Activated naive CD4-positive, alpha-beta T cell (primary cell): ENCODE measurements around the gene CIRBP.
"Not testable (repeated sequence)": the region's sequence is repeated elsewhere in the genome, so short reads cannot be mapped to it uniquely, and the experiment has no call there.

Source experiments
- DNase-seq, 4 experiments: peaks; one replicate each; lab custom pipeline; 2025; lab: John Stamatoyannopoulos, UW

CIRBP gene

DNA sequence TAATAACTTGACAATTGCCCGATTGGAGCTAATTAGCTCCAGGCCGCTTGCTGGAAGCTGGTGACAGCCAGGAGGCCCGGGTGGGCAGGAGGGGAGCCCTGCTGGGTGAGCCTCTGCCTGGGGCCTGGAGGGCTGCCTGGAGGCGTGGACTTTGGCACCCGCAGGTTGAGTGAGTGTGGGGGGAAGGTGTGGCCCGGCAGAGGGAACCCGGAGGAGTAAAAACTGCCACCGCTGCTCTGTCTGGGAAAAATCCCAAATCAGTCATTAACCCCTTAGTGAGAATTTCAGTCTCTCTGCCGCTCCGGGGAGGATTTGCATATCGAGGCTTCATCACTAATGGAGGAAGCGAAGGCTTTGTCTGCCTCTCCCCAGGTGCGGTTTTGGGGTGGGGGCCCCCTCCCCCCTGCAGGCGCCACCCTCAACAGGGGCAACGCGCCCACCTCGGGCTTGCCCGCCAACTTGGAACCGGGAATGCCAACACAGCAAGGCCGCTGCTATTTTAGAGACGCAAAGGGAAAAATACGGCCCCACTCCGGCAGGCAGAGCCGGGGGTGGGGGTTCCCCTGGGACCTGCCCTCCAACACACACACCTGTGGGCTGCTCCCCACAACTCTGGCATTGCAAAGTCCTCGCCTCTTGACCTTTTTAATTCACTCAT, 22.8 kb downstream of the CIRBP start:
- no peak for DNase-seq

- DNase-seq = no peak
Measured at GRCh38 chr19:1292419-1293151, 23.5 kb downstream of the CIRBP start.

DNA sequence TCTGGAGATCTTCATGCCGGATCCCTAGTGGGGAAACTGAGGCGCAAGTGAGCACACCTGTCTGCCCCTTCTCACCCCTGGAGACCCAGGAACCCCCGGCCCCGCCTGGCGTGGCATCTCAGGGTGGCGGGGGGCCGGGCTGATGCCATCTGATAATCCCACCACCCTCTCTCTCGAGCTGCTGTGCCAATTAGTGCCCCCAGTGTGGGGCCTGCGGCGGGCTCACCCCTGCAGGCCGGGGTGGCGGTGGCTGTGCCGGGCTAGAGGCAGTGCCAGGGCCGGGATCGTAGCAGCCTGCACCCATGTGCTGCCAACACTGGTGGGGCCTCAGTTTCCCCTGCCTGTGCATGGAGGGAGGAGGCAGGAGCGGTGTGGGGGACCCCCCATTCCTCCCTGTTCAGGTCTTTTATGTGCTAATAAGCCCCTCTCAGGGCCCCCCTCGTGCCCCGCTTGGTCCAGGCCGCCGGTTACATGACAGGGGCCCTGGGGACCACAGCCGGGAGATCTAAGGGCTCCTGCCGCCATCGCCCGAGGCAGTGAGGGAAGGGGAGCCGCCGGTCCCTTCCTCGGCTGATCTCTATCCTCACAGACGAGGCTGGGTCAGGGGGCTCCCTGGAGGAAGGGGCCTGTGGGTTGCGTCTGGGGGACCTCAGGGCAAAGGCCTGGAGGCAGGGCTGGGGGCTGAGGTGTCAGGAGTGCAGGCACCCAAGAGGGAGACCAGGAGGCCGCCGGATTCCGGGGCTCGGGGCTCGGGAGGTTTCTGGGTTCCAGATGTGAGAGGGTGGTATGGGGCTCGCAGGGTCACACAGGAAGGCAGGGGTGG, 24.9 kb downstream of the CIRBP start:
- no peak for DNase-seq

- DNase-seq = no peak
Measured at GRCh38 chr19:1294688-1295087, 25.6 kb downstream of the CIRBP start.

DNA sequence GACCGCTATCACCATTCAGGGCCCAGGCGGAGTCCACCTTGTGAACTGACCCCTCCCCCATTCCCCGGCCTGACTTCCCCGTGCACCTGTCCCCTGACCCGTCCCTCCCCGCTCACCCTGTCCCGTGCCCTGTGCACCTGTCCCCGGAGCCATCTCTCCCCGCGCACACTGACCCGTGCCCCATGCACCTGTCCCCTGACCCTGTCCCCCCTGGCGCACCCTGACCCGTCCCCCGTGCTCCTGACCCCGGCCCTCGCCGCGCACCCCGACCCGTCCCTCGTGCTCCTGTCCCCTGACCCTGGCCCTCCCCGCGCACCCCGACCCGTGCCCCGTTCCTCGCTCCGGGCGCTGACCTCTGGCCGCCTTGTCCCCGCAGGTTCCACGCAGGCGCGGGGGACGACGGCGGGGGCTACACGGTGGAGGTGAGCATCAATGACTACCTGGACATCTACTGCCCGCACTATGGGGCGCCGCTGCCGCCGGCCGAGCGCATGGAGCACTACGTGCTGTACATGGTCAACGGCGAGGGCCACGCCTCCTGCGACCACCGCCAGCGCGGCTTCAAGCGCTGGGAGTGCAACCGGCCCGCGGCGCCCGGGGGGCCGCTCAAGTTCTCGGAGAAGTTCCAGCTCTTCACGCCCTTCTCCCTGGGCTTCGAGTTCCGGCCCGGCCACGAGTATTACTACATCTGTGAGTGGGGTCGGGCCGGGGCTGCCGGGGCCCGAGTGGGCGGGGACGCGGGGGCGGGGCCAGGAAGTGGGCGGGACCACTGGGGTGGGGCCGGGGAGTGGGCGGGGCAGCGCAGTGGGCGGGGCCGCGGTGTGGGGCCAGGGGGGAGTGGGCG, 26.3 kb downstream of the CIRBP start:
- DNase-seq = peak in 2 of 4 experiments; percentile 22 to 47

DNA sequence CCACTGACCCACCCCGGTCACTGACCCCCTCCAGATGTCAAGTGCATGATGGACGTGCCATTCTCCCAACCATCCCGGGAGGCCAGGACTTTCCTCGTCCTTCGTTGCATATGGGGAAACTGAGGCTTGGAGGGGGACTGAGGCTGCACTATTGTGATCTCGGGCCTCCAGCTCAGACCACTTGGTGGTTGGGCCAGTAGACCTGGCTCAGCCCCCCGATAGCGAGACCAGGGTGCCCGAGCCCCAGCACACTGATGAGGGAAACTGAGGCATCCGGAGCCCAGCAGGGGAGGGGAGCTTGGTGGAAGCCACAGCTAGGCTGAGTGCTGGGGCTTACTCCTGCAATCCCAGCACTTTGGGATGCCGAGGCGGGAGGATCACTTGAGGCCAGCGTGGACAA, 26.9 kb downstream of the CIRBP start:
- no peak for DNase-seq

GRCh38 chr19:1296575-1297271, 27.6 kb downstream of the CIRBP start:
- no peak for DNase-seq

DNA sequence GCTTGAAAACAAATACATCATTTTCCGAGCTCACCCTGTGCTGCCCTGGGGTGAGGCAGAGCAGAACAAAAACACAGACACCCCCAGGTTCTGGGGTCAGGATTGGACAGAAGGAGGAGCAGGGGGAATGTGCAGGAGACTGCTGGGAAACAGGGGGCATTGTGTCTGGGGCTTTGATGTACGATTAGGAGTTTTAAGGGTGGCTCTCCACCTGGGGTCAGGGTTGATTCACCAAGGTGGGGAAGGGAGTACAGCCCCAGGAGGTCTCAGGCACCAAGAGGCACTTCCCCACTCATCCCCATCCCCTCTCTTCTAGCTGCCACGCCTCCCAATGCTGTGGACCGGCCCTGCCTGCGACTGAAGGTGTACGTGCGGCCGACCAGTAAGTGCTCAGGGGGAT, 29.1 kb downstream of the CIRBP start:
- DNase-seq = no peak

DNA sequence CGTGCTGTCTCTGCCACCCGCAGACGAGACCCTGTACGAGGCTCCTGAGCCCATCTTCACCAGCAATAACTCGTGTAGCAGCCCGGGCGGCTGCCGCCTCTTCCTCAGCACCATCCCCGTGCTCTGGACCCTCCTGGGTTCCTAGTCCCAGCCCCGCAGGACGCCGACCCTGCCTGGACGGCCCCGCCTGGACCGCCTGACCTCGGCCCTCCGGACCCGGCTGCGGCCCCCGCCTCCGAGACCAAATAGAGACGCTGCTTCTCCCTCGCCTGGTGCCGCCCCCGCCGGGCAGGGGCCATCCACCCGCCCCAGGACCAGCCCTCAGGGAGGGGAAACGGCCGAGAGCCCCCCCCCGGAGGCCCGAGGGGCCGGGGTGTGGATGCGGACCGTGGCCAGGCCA, 30.7 kb downstream of the CIRBP start:
- DNase-seq = no peak

- no peak for DNase-seq
Measured at GRCh38 chr19:1300744-1301490, 31.8 kb downstream of the CIRBP start.

GRCh38 chr19:1302533-1303239, 33.6 kb downstream of the CIRBP start:
- no peak for DNase-seq

DNA sequence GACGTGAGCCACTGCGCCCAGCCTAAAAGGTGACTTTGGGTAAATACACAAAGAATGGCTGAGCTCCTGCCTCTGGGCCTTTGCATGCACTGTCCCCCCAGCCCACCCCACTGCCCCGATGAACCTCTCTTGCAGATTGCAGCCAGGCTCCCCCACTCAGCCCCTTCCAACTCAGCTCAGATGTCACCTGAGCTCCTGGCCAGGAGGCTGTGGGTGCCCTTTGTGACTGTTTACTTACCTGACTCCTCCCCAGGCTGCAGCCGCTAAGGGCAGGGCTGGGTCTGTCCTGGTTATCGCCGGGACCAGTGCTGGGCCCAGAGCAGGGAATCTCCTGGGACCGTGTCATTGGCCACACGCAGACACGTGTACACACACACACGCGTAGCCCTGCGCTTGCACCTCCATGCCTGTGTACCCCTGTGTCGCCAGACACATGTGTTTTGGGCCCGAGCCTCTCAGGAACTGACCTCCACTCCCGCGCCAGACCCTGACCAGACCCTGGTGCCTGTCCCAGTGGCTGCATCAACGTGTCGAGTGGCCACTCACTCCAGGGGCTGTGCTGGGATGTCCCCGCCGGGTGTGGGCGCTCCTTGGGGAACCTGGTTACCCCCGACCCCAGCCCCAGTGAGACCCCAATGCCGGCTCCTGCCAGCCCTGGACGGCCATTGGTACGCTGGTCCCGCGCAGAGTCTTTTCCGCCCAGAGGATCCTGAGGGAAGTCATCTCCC, 35.2 kb downstream of the CIRBP start:
- no peak for DNase-seq

- DNase-seq = not testable (repeated sequence)
Measured at GRCh38 chr19:1305354-1305753, 36.2 kb downstream of the CIRBP start.

GRCh38 chr19:1307320-1307719, 38.2 kb downstream of the CIRBP start:
- DNase-seq = no peak

DNA sequence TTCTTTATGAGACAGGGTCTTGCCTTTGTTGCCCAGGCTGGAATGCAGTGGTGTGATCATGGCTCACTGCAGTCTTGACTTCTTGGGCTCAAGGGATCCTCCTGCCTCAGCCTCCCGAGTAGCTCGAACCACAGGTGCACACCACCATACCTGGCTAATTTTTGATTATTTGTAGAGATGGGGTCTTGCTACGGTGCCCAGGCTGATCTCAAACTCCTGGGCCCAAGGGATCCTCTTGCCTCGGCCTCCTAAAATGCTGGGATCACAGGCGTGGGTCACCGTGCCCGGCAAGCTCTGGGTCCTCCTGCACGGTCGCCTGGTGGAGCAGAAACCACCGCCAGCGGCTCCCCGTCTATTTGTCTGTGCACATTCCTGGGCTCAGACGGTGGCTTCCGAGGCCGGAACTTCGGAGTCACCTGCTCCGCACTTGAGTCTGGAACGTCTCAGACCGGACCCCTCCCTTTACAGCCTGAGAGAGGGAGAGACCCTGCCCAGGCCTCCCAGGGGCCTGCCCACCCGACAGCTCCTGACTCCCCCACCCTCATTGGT, 38.7 kb downstream of the CIRBP start:
- DNase-seq = no peak

- no peak for DNase-seq
Measured at GRCh38 chr19:1308718-1309117, 39.6 kb downstream of the CIRBP start.

- DNase-seq = no peak
Measured at GRCh38 chr19:1309977-1310852, 41.1 kb downstream of the CIRBP start.

DNA sequence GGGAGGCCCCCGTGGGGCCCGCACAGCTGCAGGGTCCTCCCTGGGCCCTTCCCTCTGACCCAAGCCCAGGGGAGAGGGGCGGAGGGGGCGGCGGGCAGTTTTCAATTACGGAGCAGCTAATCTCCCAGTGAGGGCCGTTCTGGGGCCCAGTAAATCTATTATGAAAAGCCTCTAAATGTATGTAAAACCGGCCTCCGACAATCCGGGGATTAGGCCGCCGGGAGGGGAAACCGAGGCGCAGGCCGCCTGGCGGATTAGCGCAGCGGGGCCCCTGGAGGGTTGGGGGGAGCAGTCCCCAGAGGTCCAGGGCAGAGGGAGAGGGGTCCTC, 41.7 kb downstream of the CIRBP start:
- DNase-seq = no peak
